Skeletal muscle tissue (tissue), 4 donors: Measurements from ENCODE around the gene SLC49A3. TPM values are rescaled to one million over a fixed set of nuclear protein-coding genes. Genes with fewer than 3 reads are reported as not detected.
"Not testable (repeated sequence)": the region's sequence is repeated elsewhere in the genome, so short reads cannot be mapped to it uniquely, and the experiment has no call there.

Experiments
- H3K27ac ChIP-seq: one replicate; pipeline ENCODE4 v1.7.0; 2013; ENCODE audit warnings: mild to moderate bottlenecking, low read depth, low read length, inconsistent platforms
- H3K27me3 ChIP-seq, 3 donors: one replicate each; pipeline ENCODE4 v1.7.0; 2013; ENCODE audit warnings: low read length in 3 of 3; ENCODE audit not compliant: control insufficient read depth in 3 of 3, insufficient read depth in 3 of 3
- H3K36me3 ChIP-seq, 3 donors: one replicate each; pipeline ENCODE4 v1.7.0; 2013; ENCODE audit warnings: low read length in 3 of 3; ENCODE audit not compliant: control insufficient read depth in 3 of 3, insufficient read depth in 3 of 3
- H3K4me1 ChIP-seq, 3 donors: one replicate each; pipeline ENCODE4 v1.7.0; 2013; ENCODE audit warnings: low read length in 3 of 3, mild to moderate bottlenecking in 3 of 3; ENCODE audit not compliant: control insufficient read depth in 3 of 3, insufficient read depth in 3 of 3
- H3K4me3 ChIP-seq, 3 donors: one replicate each; pipeline ENCODE4 v1.7.0; 2013; ENCODE audit warnings: low read length in 3 of 3
- H3K9ac ChIP-seq, 3 donors: one replicate each; pipeline ENCODE4 v1.7.0; 2013; ENCODE audit warnings: low read length in 3 of 3, mild to moderate bottlenecking in 3 of 3, moderate library complexity in 2 of 3, low read depth in 1 of 3
- H3K9me3 ChIP-seq, 3 donors: one replicate each; pipeline ENCODE4 v1.7.0; 2013; ENCODE audit warnings: low read length in 3 of 3; ENCODE audit not compliant: control insufficient read depth in 3 of 3
- total RNA-seq: library from RNA; depleted of rRNA; stranded (reverse); fragments of >200 nt; gene quantifications from one replicate; pipeline ENCODE4 v1.2.3, GENCODE V29; 2014
- donor health status: Osteomylitis.

The SLC49A3 gene
- total RNA-seq, 1 donor from 2014 or later: 4.2 TPM

DNA sequence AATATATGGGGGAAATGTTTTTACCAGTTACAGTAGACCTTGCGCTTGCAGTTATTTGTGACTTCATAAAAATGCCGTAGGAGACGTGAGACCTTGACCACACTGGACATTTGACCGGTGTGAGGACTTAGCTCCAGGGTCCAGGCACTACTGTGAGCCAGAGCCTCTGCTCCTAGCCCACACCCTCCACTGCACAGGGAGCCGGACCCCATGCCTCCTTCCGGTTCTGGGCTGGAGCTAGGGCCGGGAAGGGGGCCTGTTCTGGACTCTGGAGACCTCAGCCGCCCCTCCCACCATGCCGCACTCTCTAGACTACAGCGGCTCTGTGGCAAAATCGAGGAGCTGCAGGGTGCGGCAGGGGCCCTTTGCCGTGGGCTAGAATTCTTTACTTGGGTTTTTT lies 22.0 kb upstream of the SLC49A3 start:
- Histone ChIP-seq H3K9ac (no peak overlapping the region), H3K27ac (no peak overlapping the region), H3K27me3 (no peaks in the 10 kb centered on the region), H3K9me3 (no peaks in the 10 kb centered on the region), H3K36me3 (peaks cover 0 to 8% (median 4%) of the 10 kb centered on the region in 3 donors), H3K4me1 (peaks cover 17 to 28% (median 20%) of the 10 kb centered on the region in 3 donors), H3K4me3 (no peak overlapping the region)

DNA sequence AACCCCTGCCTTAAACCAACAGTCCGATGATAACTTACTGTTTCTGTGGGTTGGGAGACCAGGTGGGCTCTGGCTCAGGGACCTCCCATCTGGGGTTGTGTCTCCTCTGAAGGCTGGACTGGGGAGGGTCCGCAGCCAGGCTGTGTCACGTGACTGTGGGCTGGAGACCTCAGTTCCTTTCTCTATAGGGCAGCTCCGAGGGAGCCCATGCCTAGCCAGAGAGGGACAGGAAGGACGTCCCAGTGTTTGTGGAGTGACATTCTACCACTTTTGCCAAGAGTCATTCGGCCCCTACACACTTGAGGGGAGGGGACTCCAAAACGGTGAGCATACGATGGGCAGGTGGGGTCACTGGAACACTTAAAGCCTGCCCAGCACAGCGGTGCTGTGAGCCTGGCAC lies 21.2 kb upstream of the SLC49A3 start:
- Histone ChIP-seq H3K27me3 (no peaks in the 10 kb centered on the region), H3K36me3 (peaks cover 0 to 8% (median 4%) of the 10 kb centered on the region in 3 donors), H3K9ac (no peak overlapping the region), H3K9me3 (no peaks in the 10 kb centered on the region), H3K4me1 (peaks cover 19 to 31% (median 22%) of the 10 kb centered on the region in 3 donors), H3K4me3 (no peak overlapping the region), H3K27ac (no peak overlapping the region)

DNA sequence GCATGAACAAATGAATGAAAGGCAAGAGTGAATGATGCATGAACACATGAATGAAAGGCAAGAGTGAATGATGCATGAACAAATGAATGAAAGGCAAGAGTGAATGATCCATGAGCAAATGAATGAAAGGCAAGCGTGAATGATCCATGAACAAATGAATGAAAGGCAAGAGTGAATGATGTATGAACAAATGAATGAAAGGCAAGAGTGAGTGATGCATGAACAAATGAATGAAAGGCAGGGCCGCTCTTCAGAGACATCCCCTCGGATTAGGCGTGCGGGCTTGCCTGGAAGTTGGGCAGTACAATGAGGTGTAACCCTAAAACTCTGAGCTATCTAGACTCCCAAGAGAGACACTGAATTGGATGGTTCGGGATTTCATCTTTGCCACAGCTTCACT lies 20.4 kb upstream of the SLC49A3 start:
- H3K27ac ChIP-seq: no peak overlapping the region
- peaks cover 21 to 33% (median 24%) of the 10 kb centered on the region in 3 donors for H3K4me1 ChIP-seq
- no peak overlapping the region for H3K9ac ChIP-seq
- no peaks in the 10 kb centered on the region for H3K9me3 ChIP-seq
- H3K4me3 ChIP-seq: no peak overlapping the region
- no peaks in the 10 kb centered on the region for H3K27me3 ChIP-seq
- H3K36me3 ChIP-seq: peaks cover 0 to 8% (median 4%) of the 10 kb centered on the region in 3 donors

DNA sequence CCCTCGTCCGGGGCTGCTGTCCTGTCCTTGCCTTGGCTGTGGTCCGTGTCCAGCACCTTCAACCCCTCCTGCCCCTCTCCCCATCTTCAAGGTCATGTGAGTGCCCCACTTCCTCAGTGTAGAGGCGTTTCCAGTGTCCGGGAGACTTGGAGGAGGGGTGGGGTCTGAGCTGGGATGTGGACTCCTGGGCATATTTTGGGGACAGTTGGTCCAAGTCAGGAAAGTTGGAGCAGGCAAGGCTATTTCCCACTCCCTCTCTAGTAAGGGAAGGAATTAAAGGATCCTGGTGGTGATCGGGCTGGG lies 19.6 kb upstream of the SLC49A3 start:
- H3K9me3 ChIP-seq: no peaks in the 10 kb centered on the region
- H3K4me3 ChIP-seq: no peak overlapping the region
- H3K27me3 ChIP-seq: no peaks in the 10 kb centered on the region
- H3K36me3 ChIP-seq: peaks cover 0 to 6% (median 2%) of the 10 kb centered on the region in 3 donors
- no peak overlapping the region for H3K27ac ChIP-seq
- peaks cover 21 to 33% (median 24%) of the 10 kb centered on the region in 3 donors for H3K4me1 ChIP-seq
- H3K9ac ChIP-seq: peak overlapping the region in 1 of 3 donors; percentile 16

DNA sequence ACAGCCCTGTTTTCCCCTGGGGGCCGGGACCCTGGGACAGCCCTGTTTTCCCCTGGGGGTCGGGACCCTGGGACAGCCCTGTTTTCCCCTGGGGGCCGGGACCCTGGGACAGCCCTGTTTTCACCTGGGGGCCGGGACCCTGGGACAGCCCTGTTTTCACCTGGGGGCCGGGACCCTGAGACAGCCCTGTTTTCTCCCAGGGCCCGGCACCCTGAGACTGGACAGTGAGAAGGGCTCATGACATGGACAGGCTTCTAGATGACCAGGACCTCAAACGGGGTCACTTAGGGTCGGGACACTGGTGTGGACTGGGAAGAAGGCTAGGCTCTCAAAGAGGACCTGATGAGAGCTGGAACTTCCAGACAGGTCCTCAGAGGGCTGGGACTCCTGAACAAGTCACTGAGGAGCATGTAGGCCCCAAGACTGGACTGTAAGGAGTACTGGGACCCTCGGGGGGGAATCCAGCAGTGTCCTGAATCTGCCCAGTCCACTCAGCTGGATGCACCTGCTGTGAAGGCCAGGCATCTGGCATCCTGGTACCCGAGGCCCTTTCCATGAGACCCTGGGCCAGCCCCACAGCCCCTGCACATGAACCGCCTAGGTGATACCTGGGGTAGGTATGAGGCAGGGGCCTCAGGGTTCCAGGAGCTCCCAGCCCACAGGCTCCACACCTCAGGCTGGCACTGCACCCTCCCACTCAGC lies 19.1 kb upstream of the SLC49A3 start:
- peaks cover 0 to 6% (median 2%) of the 10 kb centered on the region in 3 donors for H3K36me3 ChIP-seq
- no peaks in the 10 kb centered on the region for H3K27me3 ChIP-seq
- no peak overlapping the region for H3K4me3 ChIP-seq
- H3K4me1 ChIP-seq: peaks cover 21 to 33% (median 24%) of the 10 kb centered on the region in 3 donors
- no peak overlapping the region for H3K27ac ChIP-seq
- H3K9ac ChIP-seq: peak overlapping the region in 2 of 3 donors; percentile 25 to 50
- H3K9me3 ChIP-seq: no peaks in the 10 kb centered on the region

DNA sequence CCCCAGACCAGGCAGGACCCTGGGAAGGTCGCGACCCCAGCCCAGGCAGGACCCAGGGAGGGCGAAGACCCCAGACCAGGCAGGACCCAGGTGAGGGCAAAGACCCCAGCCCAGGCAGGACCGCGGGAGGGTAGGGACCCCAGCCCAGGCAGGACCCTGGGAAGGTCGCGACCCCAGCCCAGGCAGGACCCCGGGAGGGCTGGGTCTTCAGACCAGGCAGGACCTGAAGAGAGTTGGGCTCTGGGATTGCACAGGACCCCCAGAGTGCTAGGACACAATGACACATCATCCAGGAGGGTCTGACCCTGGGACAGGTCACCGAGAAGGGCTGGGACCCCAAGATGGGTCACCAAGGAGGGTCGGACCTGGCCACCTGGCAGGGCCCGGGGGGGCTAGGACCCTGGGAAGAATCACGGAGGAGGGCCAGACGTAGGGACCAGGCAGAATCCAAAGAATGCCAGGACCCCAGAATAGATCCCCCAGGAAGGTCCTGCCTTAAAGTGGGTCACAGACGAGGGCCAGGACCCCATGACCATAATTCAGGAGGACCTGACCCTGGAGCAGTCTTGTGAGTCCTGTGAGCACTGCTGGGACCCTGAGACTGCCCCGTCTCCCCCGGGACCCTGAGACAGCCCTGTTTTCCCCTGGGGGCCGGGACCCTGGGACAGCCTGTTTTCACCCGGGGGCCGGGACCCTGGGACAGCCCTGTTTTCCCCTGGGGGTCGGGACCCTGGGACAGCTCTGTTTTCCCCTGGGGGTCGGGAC lies 18.1 kb upstream of the SLC49A3 start:
- peaks cover 21 to 33% (median 24%) of the 10 kb centered on the region in 3 donors for H3K4me1 ChIP-seq
- H3K36me3 ChIP-seq: peaks cover 0 to 6% (median 2%) of the 10 kb centered on the region in 3 donors
- no peaks in the 10 kb centered on the region for H3K27me3 ChIP-seq
- peak overlapping the region; percentile 57 to 65 (median 65) for H3K4me3 ChIP-seq
- H3K27ac ChIP-seq: no peak overlapping the region
- no peaks in the 10 kb centered on the region for H3K9me3 ChIP-seq
- H3K9ac ChIP-seq: peak overlapping the region; percentile 73 to 97 (median 79)

DNA sequence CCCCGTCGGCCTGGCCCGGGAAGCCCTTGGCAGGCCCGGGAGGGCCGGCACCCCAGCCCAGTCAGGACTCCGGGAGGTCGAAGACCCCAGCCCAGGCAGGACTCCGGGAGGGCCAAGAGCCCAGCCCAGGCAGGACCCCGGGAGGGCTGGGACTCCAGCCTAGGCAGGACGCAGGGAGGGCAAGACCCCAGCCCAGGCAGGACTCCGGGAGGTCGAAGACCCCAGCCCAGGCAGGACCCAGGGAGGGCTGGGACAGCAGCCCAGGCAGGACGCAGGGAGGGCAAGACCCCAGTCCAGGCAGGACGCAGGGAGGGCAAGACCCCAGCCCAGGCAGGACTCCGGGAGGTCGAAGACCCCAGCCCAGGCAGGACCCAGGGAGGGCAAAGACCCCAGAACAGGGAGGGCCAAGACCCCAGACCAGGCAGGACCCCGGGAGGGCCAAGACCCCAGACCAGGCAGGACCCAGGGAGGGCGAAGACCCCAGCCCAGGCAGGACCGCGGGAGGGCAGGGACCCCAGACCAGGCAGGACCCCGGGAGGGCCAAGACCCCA lies 17.2 kb upstream of the SLC49A3 start:
- Histone ChIP-seq H3K27ac (peak overlapping the region; percentile 64), H3K4me3 (peak overlapping the region; percentile 83 to 90 (median 87)), H3K9ac (peak overlapping the region; percentile 93 to 97 (median 96)), H3K4me1 (peaks cover 21 to 33% (median 24%) of the 10 kb centered on the region in 3 donors)
- H3K27me3 ChIP-seq, H3K9me3 ChIP-seq, H3K36me3 ChIP-seq: not testable (repeated sequence)

DNA sequence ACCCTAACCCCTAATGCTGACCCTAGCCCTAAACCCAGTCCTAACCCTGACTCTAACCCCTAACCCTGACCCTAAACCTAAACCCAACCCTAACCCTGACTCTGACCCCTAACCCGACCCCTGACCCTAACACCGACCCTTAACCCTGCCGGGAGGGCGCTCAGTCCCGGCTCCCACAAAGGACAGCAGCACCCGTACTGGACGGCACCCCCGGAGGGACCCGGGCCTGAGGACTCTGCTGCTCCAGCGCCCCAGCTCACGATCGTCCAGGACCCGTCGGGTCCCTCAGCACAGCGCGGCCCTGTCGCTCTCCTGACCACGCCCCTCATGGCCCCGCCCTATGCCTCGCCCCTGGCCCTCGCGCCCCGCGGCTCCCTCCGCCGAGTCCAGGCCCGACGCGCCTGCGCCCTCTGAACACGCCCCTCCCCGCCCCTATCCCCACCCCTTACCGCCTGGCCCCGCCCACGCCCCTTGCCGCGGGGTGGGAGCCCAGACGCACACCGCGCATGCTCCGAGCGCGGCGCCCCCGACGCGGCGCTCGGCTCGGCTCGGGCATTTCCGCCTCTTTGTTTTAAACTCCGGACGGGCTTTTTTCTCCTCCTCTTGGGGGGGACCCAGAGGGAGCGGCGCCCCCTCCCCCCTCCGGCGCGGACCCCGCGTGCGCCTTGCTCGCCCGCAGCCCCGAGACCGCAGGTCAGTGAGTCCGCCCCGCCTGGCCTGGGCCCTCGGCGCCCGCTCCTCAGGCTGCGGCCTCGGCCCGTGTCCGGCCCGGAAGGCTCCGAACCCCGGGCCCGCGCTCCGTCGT lies 16.5 kb upstream of the SLC49A3 start, which contains the start of gene PCGF3:
TSS of gene PCGF3 (plus strand) at position 555 of the 805 bp plus-strand sequence. CDS start 27,849 bp downstream, outside the sequence.
- Histone ChIP-seq H3K9me3 (no peaks in the 10 kb centered on the region), H3K27me3 (peaks cover 0 to 3% (median 2%) of the 10 kb centered on the region in 3 donors), H3K9ac (peak within 1 kb of the TSS; percentile 93 to 97 (median 96)), H3K4me3 (peak within 1 kb of the TSS; percentile 84 to 90 (median 87)), H3K4me1 (peaks cover 21 to 33% (median 24%) of the 10 kb centered on the region in 3 donors), H3K36me3 (peaks cover 0 to 5% (median 2%) of the 10 kb centered on the region in 3 donors), H3K27ac (peak within 1 kb of the TSS; percentile 64)

DNA sequence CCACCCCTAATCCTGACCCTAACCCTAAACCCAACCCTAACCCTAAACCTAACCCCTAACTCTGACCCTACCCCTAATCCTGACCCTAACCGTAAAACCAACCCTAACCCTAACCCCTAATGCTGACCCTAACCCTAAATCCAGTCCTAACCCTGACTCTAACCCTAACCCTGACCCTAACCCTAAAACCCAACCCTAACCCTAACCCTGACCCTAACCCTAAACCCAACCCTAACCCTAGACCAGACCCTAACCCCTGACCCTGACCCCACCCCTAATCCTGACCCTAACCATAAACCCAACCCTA lies 16.0 kb upstream of the SLC49A3 start:
- peak overlapping the region; percentile 52 for H3K27ac ChIP-seq
- H3K36me3 ChIP-seq: peaks cover 0 to 2% (median 0%) of the 10 kb centered on the region in 3 donors
- peaks cover 21 to 30% (median 22%) of the 10 kb centered on the region in 3 donors for H3K4me1 ChIP-seq
- peak overlapping the region; percentile 67 to 86 (median 76) for H3K9ac ChIP-seq
- H3K9me3 ChIP-seq: no peaks in the 10 kb centered on the region
- peaks cover 0 to 3% (median 2%) of the 10 kb centered on the region in 3 donors for H3K27me3 ChIP-seq
- peak overlapping the region; percentile 77 to 84 (median 83) for H3K4me3 ChIP-seq
